Trophoblast cell (in vitro differentiated cells and primary cell): Measurements from ENCODE around the gene DNAH1.

ENCODE experiments used
- DNase-seq, 2 donors: peaks; one replicate each; pipeline ENCODE4 v3.0.0-alpha.2; 2016
- H2AFZ ChIP-seq: 2 replicates; pipeline ENCODE4 v1.6.1; 2013; ENCODE audit warnings: low read length, moderate library complexity, mild to moderate bottlenecking; ENCODE audit not compliant: insufficient read depth, poor library complexity
- H2AK5ac ChIP-seq: 2 replicates; pipeline ENCODE4 v1.6.1; 2013; ENCODE audit warnings: mild to moderate bottlenecking, low read length
- H2BK120ac ChIP-seq: 2 replicates; pipeline ENCODE4 v1.6.1; 2013; ENCODE audit warnings: low read length, mild to moderate bottlenecking, moderate library complexity; ENCODE audit not compliant: insufficient read depth, poor library complexity
- H2BK12ac ChIP-seq: 2 replicates; pipeline ENCODE4 v1.6.1; 2013; ENCODE audit warnings: mild to moderate bottlenecking, low read length, moderate library complexity
- H2BK5ac ChIP-seq: 2 replicates; pipeline ENCODE4 v1.6.1; 2013; ENCODE audit warnings: low read length, low read depth, moderate library complexity, mild to moderate bottlenecking; ENCODE audit not compliant: poor library complexity
- H3K14ac ChIP-seq: 2 replicates; pipeline ENCODE4 v1.6.1; 2013; ENCODE audit warnings: mild to moderate bottlenecking, low read length
- H3K18ac ChIP-seq: 2 replicates; pipeline ENCODE4 v1.6.1; 2013; ENCODE audit warnings: mild to moderate bottlenecking, low read length
- H3K23ac ChIP-seq: 2 replicates; pipeline ENCODE4 v1.6.1; 2013; ENCODE audit warnings: low read length
- H3K27ac ChIP-seq: 2 replicates; pipeline ENCODE4 v1.5.1; 2013; ENCODE audit warnings: low read depth, mild to moderate bottlenecking, inconsistent platforms, low read length, moderate library complexity
- H3K27me3 ChIP-seq: 2 replicates; pipeline ENCODE4 v1.6.1; 2013; ENCODE audit warnings: inconsistent platforms, mild to moderate bottlenecking, low read length, moderate library complexity; ENCODE audit not compliant: insufficient read depth
- H3K36me3 ChIP-seq, 2 experiments: 1 replicate in 1 of 2; 2 replicates in 1 of 2; pipeline ENCODE4 v1.6.1; 2013; ENCODE audit warnings: low read length in 2 of 2, mild to moderate bottlenecking in 2 of 2, moderate library complexity in 1 of 2; ENCODE audit not compliant: insufficient read depth in 2 of 2, control insufficient read depth in 1 of 2
- H3K4ac ChIP-seq: 2 replicates; pipeline ENCODE4 v1.6.1; 2013; ENCODE audit warnings: low read depth, mild to moderate bottlenecking, low read length, moderate library complexity
- H3K4me1 ChIP-seq, 2 experiments: 1 replicate in 1 of 2; 2 replicates in 1 of 2; pipeline ENCODE4 v1.6.1; 2013; ENCODE audit warnings: low read length in 2 of 2, mild to moderate bottlenecking in 2 of 2, moderate library complexity in 1 of 2; ENCODE audit not compliant: insufficient read depth in 2 of 2, control insufficient read depth in 1 of 2
- H3K4me2 ChIP-seq: 2 replicates; pipeline ENCODE4 v1.6.1; 2013; ENCODE audit warnings: inconsistent platforms, mild to moderate bottlenecking, low read length, moderate library complexity
- H3K4me3 ChIP-seq: 2 replicates; pipeline ENCODE4 v1.5.1; 2013; ENCODE audit warnings: mild to moderate bottlenecking, low read depth, low read length, inconsistent platforms
- H3K79me1 ChIP-seq: one replicate; pipeline ENCODE4 v1.6.1; 2013; ENCODE audit warnings: low read length
- H3K79me2 ChIP-seq: 2 replicates; pipeline ENCODE4 v1.6.1; 2013; ENCODE audit warnings: low read length, mild to moderate bottlenecking; ENCODE audit not compliant: control insufficient read depth, insufficient read depth, poor library complexity
- H3K9ac ChIP-seq: 2 replicates; pipeline ENCODE4 v1.6.1; 2013; ENCODE audit warnings: mild to moderate bottlenecking, low read length
- H3K9me3 ChIP-seq: 2 replicates; pipeline ENCODE4 v1.6.1; 2013; ENCODE audit warnings: low read depth, mild to moderate bottlenecking, control low read depth, inconsistent platforms, low read length; ENCODE audit not compliant: insufficient read depth
- H4K12ac ChIP-seq: 2 replicates; pipeline ENCODE4 v1.6.1; 2013; ENCODE audit warnings: low read depth, mild to moderate bottlenecking, low read length, moderate library complexity
- H4K8ac ChIP-seq: 2 replicates; pipeline ENCODE4 v1.6.1; 2013; ENCODE audit warnings: low read depth, mild to moderate bottlenecking, low read length, moderate library complexity
- H4K91ac ChIP-seq: one replicate; pipeline ENCODE4 v1.6.1; 2013; ENCODE audit warnings: low read depth, mild to moderate bottlenecking, low read length, moderate library complexity
- WGBS: extraction: QIAGEN DNeasy Blood & Tissue Kit; methylation state at CpG from one replicate; pipeline ENCODE4 v1.1.7; 2013; ENCODE audit warnings: missing lambda C conversion rate; ENCODE audit not compliant: insufficient read length, insufficient coverage; ENCODE audit errors: extremely low coverage; 5-methylcytosine and 5-hydroxymethylcytosine counted together

DNAH1 gene

DNA sequence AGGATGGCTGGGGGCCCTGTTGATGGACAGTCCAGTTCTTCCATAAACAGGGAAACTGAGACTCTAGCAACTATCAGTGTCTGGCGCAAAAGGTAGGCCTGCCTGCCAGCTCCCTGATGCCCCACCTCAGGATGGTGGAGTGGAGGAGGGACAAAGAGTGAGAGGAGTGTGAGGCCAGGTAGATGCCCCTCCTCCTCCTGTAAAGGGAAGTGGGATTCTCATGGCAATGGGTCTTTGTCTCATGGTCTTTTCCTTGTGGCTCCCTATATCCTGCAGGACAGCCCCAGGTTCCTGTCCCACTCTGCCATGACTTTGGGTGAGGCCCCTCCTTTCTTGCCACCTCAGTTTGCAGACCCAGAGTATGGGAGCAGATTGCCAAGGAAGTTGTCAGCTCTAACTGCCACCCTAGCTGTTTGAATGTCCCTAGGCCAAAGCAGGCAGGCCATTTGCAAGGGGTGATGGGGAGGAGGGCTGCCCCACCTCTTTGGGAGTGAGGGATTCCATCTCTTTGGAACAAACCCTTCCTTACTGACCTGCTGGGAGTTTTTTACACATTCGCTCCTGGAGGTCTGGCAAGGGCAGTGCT is 2.8 kb upstream of the DNAH1 start:
- Histone ChIP-seq H3K4me2 (no peak overlapping the region), H3K9ac (no peak overlapping the region), H4K12ac (no peak overlapping the region), H2BK120ac (peak overlapping the region; percentile 49), H3K27me3 (no peaks in the 10 kb centered on the region), H3K79me1 (peaks cover 4% of the 10 kb centered on the region), H3K9me3 (no peaks in the 10 kb centered on the region), H3K23ac (no peak overlapping the region), H2AK5ac (peak overlapping the region; percentile 61), H3K27ac (peak overlapping the region; percentile 20), H4K8ac (no peak overlapping the region), H3K18ac (peak overlapping the region; percentile 38), H4K91ac (peak overlapping the region; percentile 36), H3K79me2 (no peaks in the 10 kb centered on the region), H3K4me1 (peaks cover 24 to 25% of the 10 kb centered on the region in 2 experiments), H3K14ac (peak overlapping the region; percentile 22), H2BK12ac (peak overlapping the region; percentile 68), H2BK5ac (no peak overlapping the region), H2AFZ (no peak overlapping the region), H3K36me3 (no peaks in the 10 kb centered on the region), H3K4ac (peak overlapping the region; percentile 21), H3K4me3 (no peak overlapping the region)
- WGBS: no CpG with 5 or more reads among the region's 2 CpGs
- no peak for DNase-seq

DNA sequence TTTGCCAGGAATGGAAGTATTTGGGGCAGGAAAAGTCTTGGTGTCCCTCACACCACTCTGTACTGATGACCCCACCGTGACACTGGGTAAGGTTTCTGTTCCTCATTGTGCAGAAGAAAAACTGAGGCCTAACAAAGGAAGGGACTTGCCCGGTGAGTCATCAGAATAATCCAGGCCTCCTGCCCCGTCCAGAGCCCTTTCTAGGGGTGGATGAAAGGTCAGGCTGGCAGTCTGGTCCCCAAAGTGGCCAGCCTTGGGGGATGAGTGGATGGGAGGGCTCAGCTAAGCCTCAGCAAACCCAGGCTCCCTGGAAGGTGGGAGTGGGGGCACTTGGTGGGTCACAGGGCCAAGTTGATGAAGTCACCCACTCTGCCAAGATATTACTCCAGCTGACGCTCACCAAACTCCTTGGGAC is 2.3 kb upstream of the DNAH1 start:
- H3K79me1 ChIP-seq: peaks cover 4% of the 10 kb centered on the region
- H3K4me1 ChIP-seq: peaks cover 25 to 27% of the 10 kb centered on the region in 2 experiments
- peak in 1 of 2 donors; percentile 37 for DNase-seq
- no peak overlapping the region for H3K14ac ChIP-seq
- no peak overlapping the region for H4K12ac ChIP-seq
- no peaks in the 10 kb centered on the region for H3K27me3 ChIP-seq
- no peak overlapping the region for H3K4me3 ChIP-seq
- H3K79me2 ChIP-seq: no peaks in the 10 kb centered on the region
- no peak overlapping the region for H2AFZ ChIP-seq
- H2AK5ac ChIP-seq: no peak overlapping the region
- WGBS: no CpG with 5 or more reads among the region's 4 CpGs
- H3K9ac ChIP-seq: no peak overlapping the region
- no peak overlapping the region for H3K18ac ChIP-seq
- H3K4ac ChIP-seq: no peak overlapping the region
- no peak overlapping the region for H3K4me2 ChIP-seq
- H2BK12ac ChIP-seq: no peak overlapping the region
- H4K91ac ChIP-seq: peak overlapping the region; percentile 36
- H3K36me3 ChIP-seq: no peaks in the 10 kb centered on the region
- no peaks in the 10 kb centered on the region for H3K9me3 ChIP-seq
- peak overlapping the region; percentile 1 for H2BK5ac ChIP-seq
- H3K27ac ChIP-seq: peak overlapping the region; percentile 20
- H3K23ac ChIP-seq: no peak overlapping the region
- no peak overlapping the region for H4K8ac ChIP-seq
- H2BK120ac ChIP-seq: peak overlapping the region; percentile 49

DNA sequence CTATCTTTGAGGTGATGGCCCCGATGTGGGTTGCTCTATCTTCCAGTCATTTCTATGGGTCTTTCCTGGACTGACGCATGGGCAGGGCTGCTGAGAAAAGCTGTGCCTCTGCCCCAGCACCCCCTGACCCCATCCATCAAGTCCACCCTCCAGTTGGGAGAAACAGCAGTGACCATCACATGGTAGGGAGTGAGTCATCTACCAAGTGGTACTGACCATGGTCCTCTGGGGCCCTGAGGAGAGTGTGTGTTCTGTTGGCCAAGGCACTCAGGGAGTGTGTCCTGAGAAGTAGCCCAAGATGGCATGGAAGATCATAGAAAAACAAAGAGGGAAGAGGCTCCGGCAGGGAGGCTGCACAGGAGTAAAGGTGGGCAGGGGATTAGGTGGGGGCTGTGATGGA is 1.6 kb upstream of the DNAH1 start:
- no peaks in the 10 kb centered on the region for H3K79me2 ChIP-seq
- no peak overlapping the region for H3K9ac ChIP-seq
- H4K8ac ChIP-seq: no peak overlapping the region
- H2AFZ ChIP-seq: no peak overlapping the region
- DNase-seq: no peak
- no CpG with 5 or more reads among the region's 3 CpGs for WGBS
- H3K9me3 ChIP-seq: no peaks in the 10 kb centered on the region
- peaks cover 4% of the 10 kb centered on the region for H3K79me1 ChIP-seq
- no peak overlapping the region for H3K27ac ChIP-seq
- H3K4me2 ChIP-seq: no peak overlapping the region
- peaks cover 25 to 27% of the 10 kb centered on the region in 2 experiments for H3K4me1 ChIP-seq
- H3K36me3 ChIP-seq: no peaks in the 10 kb centered on the region
- peak overlapping the region; percentile 13 for H2BK120ac ChIP-seq
- H3K14ac ChIP-seq: no peak overlapping the region
- peak overlapping the region; percentile 73 for H2BK12ac ChIP-seq
- H3K18ac ChIP-seq: no peak overlapping the region
- H4K91ac ChIP-seq: peak overlapping the region; percentile 45
- H4K12ac ChIP-seq: no peak overlapping the region
- H2BK5ac ChIP-seq: no peak overlapping the region
- H2AK5ac ChIP-seq: no peak overlapping the region
- H3K27me3 ChIP-seq: no peaks in the 10 kb centered on the region
- H3K4ac ChIP-seq: no peak overlapping the region
- H3K4me3 ChIP-seq: no peak overlapping the region
- no peak overlapping the region for H3K23ac ChIP-seq

DNA sequence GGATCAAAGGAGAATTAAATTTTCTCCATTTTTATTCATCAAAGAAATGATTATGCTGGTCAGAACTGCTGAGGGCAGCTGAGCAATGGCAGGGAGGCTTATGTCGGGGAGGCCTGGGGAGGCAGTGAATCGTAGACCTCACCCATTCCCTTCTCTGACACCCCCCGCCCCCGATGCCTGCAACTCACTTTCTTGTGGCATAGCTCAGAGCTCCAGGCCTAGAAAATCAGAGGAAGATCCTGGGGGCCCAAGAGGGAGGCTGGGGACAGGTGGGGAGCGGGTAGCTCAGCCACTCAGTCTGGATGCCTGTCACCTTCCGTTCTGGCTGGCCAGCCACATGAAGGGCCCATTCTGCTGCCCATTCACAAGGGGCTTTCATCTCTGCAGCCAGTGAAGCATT is 1.1 kb upstream of the DNAH1 start:
- no peak overlapping the region for H3K4ac ChIP-seq
- no peak overlapping the region for H3K14ac ChIP-seq
- no CpG with 5 or more reads among the region's 6 CpGs for WGBS
- H3K4me1 ChIP-seq: peaks cover 25 to 27% of the 10 kb centered on the region in 2 experiments
- no peak overlapping the region for H3K27ac ChIP-seq
- no peak overlapping the region for H3K18ac ChIP-seq
- H3K9me3 ChIP-seq: no peaks in the 10 kb centered on the region
- peaks cover 4% of the 10 kb centered on the region for H3K79me1 ChIP-seq
- H4K12ac ChIP-seq: no peak overlapping the region
- no peaks in the 10 kb centered on the region for H3K27me3 ChIP-seq
- H2AK5ac ChIP-seq: no peak overlapping the region
- H3K23ac ChIP-seq: no peak overlapping the region
- H2BK120ac ChIP-seq: no peak overlapping the region
- no peak overlapping the region for H3K4me3 ChIP-seq
- H2BK5ac ChIP-seq: no peak overlapping the region
- no peak overlapping the region for H4K8ac ChIP-seq
- no peak overlapping the region for H4K91ac ChIP-seq
- H3K36me3 ChIP-seq: no peaks in the 10 kb centered on the region
- no peak overlapping the region for H2BK12ac ChIP-seq
- no peak overlapping the region for H2AFZ ChIP-seq
- DNase-seq: no peak
- no peak overlapping the region for H3K4me2 ChIP-seq
- H3K79me2 ChIP-seq: no peaks in the 10 kb centered on the region
- H3K9ac ChIP-seq: no peak overlapping the region
